Prostate gland (tissue), 2 donors: Measurements from ENCODE around the gene GHR.
"Not testable (repeated sequence)": the region's sequence is repeated elsewhere in the genome, so short reads cannot be mapped to it uniquely, and the experiment has no call there.

Source experiments
- CTCF ChIP-seq, 4 experiments: fragments of 200-600 bp in 2 of 4; fragments of 450-650 bp in 2 of 4; sonication (generic) in 2 of 4; IDR thresholded peaks; 1 replicate in 3 of 4; 2 replicates in 1 of 4; pipeline ENCODE4 v1.5.1; 2016 to 2019; ENCODE audit warnings: antibody characterized with exemption in 4 of 4, mild to moderate bottlenecking in 2 of 4, moderate library complexity in 2 of 4
- POLR2A ChIP-seq: fragments of 450-650 bp; IDR thresholded peaks from one replicate; pipeline ENCODE4 v1.6.1; 2016; ENCODE audit warnings: antibody characterized with exemption, mild to moderate bottlenecking

GRCh38 chr5:42578901-42579300, 155.7 kb downstream of the GHR start:
- TF ChIP-seq CTCF (IDR thresholded peaks at IDR 0.05); POLR2A: not testable (repeated sequence)
